Heart right ventricle (tissue), 16 donors: Measurements from ENCODE around the gene TMC8. TPM values are rescaled to one million over a fixed set of nuclear protein-coding genes. Genes with fewer than 3 reads are reported as not detected.

Experiments
- ATAC-seq, 8 donors: fragments of 200-7000 bp; cut with Tn5 transposase; one replicate each; pipeline ENCODE4 v1.9.1; 2020; ENCODE audit warnings: mild to moderate bottlenecking in 8 of 8, moderate library complexity in 8 of 8, moderate number of reproducible peaks in 1 of 8
- DNase-seq, 2 donors: peaks; one replicate each; pipeline ENCODE4 v3.0.0-alpha.2; 2020
- H3K27ac ChIP-seq, 10 donors: fragments of 200-600 bp; sonication (generic) in 2 of 10; one replicate each; pipeline versions ENCODE4 v1.5.0 to v1.8.0; 2020 to 2022; ENCODE audit warnings: mild to moderate bottlenecking in 3 of 10
- H3K27me3 ChIP-seq, 7 donors: fragments of 200-600 bp; one replicate each; pipeline ENCODE4 v1.8.0; 2021 to 2022; ENCODE audit warnings: mild to moderate bottlenecking in 2 of 7
- H3K36me3 ChIP-seq, 9 donors: fragments of 200-600 bp; sonication (generic) in 1 of 9; one replicate each; pipeline versions ENCODE4 v1.5.0 to v1.8.0; 2020 to 2022; ENCODE audit warnings: mild to moderate bottlenecking in 2 of 9
- H3K4me1 ChIP-seq, 9 donors: fragments of 200-600 bp; sonication (generic) in 1 of 9; one replicate each; pipeline versions ENCODE4 v1.5.0 to v1.8.0; 2020 to 2022; ENCODE audit warnings: mild to moderate bottlenecking in 4 of 9
- H3K4me3 ChIP-seq, 10 donors: fragments of 200-600 bp; sonication (generic) in 2 of 10; one replicate each; pipeline versions ENCODE4 v1.5.0 to v1.8.0; 2020 to 2022; ENCODE audit warnings: mild to moderate bottlenecking in 7 of 10, moderate library complexity in 2 of 10
- H3K9me3 ChIP-seq, 11 donors: fragments of 200-600 bp in 10 of 11; sonication (generic) in 2 of 11; one replicate each; pipeline versions ENCODE4 v1.5.0 to v1.8.0; 2013 to 2022; ENCODE audit warnings: mild to moderate bottlenecking in 2 of 11, control low read depth in 1 of 11, moderate library complexity in 1 of 11
- CTCF ChIP-seq, 9 donors: fragments of 200-600 bp; sonication (generic) in 2 of 9; IDR thresholded peaks; one replicate each; pipeline versions ENCODE4 v1.5.0 to v1.8.0; 2021 to 2022; ENCODE audit warnings: antibody characterized with exemption in 9 of 9, mild to moderate bottlenecking in 5 of 9, moderate library complexity in 1 of 9
- WGBS, 2 donors: extraction: QIAGEN DNeasy Blood & Tissue Kit; methylation state at CpG; one replicate each; pipeline ENCODE4 v1.1.7; 2013; ENCODE audit warnings: inconsistent platforms in 1 of 2; 5-methylcytosine and 5-hydroxymethylcytosine counted together
- intact Hi-C, 10 donors: fragments of 100-400 bp; cut with DNase I; formaldehyde crosslinking; loops; one replicate each; pipeline versions ENCODE4 v1.11.1 to v1.14.2; 2022
- polyA plus RNA-seq, 2 donors: library from polyadenylated mRNA; stranded (reverse); fragments of 200-250 nt; gene quantifications; one replicate each; pipeline ENCODE4 v1.2.3, GENCODE V29; 2013
- total RNA-seq, 10 donors: library from RNA; stranded (reverse); fragmentation: NEBNext Ultra II Directional in 3 of 10; extraction: Animal tissue kit (Norgen Biotek cat#: 25700) in 3 of 10; gene quantifications; one replicate each; pipeline versions ENCODE4 v1.2.1 to v1.2.4, GENCODE V29; 2021 to 2023
- donor health status: Arrhythmogenic right ventricular cardiomyopathy.
- donor health status: ischemic (EF 13 %, LVEDD 7.1; RV severe dilation, severe dysfunction).
- donor health status: healthy with polysubstance abuse.
- donor health status: DM: no; HTN: yes; CAD: no.
- donor health status: DM: no; HTN: no; CAD: no.
- donor health status: ischemic (EF 25% LVEDD 6.9; RV normal size, moderate dysfunction).
- donor health status: ischemic (EF 25% LVEDD 5.7; RV mildly dilated, moderate dysfunction).
- donor health status: healthy.
- donor health status: DM: yes; HTN: yes; CAD: no.
- donor health status: Ischemic cardiomyopathy.
- donor health status: ischemic (EF 35%, LVEDD 5.7; RV mildly dilated, moderate dysfunction).
- donor health status: nonischemic (EF 11% LVEDD 7.7; RV severe dilation, severe dysfunction).
- donor health status: DM: yes; HTN: yes; CAD: no.
- donor health status: PGD.
- donor health status: ischemic (EF 29% LVEDD 5.4; RV normal size, mild dysfunction).
- donor health status: nonischemic (EF 23%, LVEDD 6.1; RV moderate dilation, normal function).

TMC8 gene
- total and polyA plus RNA-seq, 12 donors, result 0.85 to 11.2 (median 2.1) TPM

- no peaks in the 10 kb centered on the region for H3K27me3 ChIP-seq
- no peak for ATAC-seq
- H3K27ac ChIP-seq, result no peak overlapping the region
- intact Hi-C loops, result no loop called here
- DNase-seq, result no peak
- peaks cover 3 to 47% (median 23%) of the 10 kb centered on the region in 9 donors for H3K4me1 ChIP-seq
- no peak for TF ChIP-seq CTCF (IDR thresholded peaks at IDR 0.05)
- H3K4me3 ChIP-seq, result no peak overlapping the region
- no peaks in the 10 kb centered on the region for H3K9me3 ChIP-seq
- 82 to 86% methylated on average over 10 of the region's 10 CpGs for WGBS, 2 donors
- peaks cover 0 to 16% (median 0%) of the 10 kb centered on the region in 9 donors for H3K36me3 ChIP-seq
Observed at GRCh38 chr17:78184351-78184750, 53.8 kb downstream of the TMC8 start.

GRCh38 chr17:78184868-78185267 is 54.3 kb downstream of the TMC8 start:
- H3K4me3 ChIP-seq, result no peak overlapping the region
- intact Hi-C loops, result loop anchor here in 2 of 10 donors (5.0 kb wide), 1 partner anchor 67 kb away; no protein-coding TSS in a partner anchor
- H3K27ac ChIP-seq, result no peak overlapping the region
- DNase-seq (no peak), ATAC-seq (no peak)
- H3K27me3 ChIP-seq, result no peaks in the 10 kb centered on the region
- H3K36me3 ChIP-seq, result peaks cover 0 to 11% (median 0%) of the 10 kb centered on the region in 9 donors
- TF ChIP-seq CTCF (IDR thresholded peaks at IDR 0.05), result no peak
- H3K4me1 ChIP-seq, result peaks cover 3 to 43% (median 23%) of the 10 kb centered on the region in 9 donors
- no peaks in the 10 kb centered on the region for H3K9me3 ChIP-seq
- 71 to 80% methylated on average over 9 of the region's 9 CpGs for WGBS, 2 donors

- ATAC-seq (peak; percentile 13 to 47 (median 34)), DNase-seq (peak in 1 of 2 donors; percentile 47)
- peak overlapping the region in 1 of 10 donors; percentile 33 for H3K27ac ChIP-seq
- H3K36me3 ChIP-seq, result peaks cover 0 to 13% (median 0%) of the 10 kb centered on the region in 9 donors
- 53 to 56% methylated on average over 9 to 10 of the region's 10 CpGs for WGBS, 2 donors
- intact Hi-C loops, result loop anchor here in 2 of 10 donors (5.0 kb wide), 1 partner anchor 66 kb away; no protein-coding TSS in a partner anchor
- H3K4me1 ChIP-seq, result peaks cover 3 to 36% (median 19%) of the 10 kb centered on the region in 9 donors
- H3K27me3 ChIP-seq, result no peaks in the 10 kb centered on the region
- no peak for TF ChIP-seq CTCF (IDR thresholded peaks at IDR 0.05)
- H3K9me3 ChIP-seq, result no peaks in the 10 kb centered on the region
- H3K4me3 ChIP-seq, result peak overlapping the region in 4 of 10 donors; percentile 47 to 62 (median 53)
Observed at GRCh38 chr17:78185981-78186691, 55.6 kb downstream of the TMC8 start.

- TF ChIP-seq CTCF (IDR thresholded peaks at IDR 0.05), result peak; percentile 61 to 91 (median 86)
- Histone ChIP-seq H3K4me3 (peak within 1 kb of the TSS; percentile 29 to 62 (median 53)), H3K27ac (peak within 1 kb of the TSS in 8 of 10 donors; percentile 7 to 84 (median 61)), H3K36me3 (peaks cover 0 to 21% (median 0%) of the 10 kb centered on the region in 9 donors), H3K9me3 (no peaks in the 10 kb centered on the region), H3K4me1 (peaks cover 3 to 36% (median 18%) of the 10 kb centered on the region in 9 donors), H3K27me3 (no peaks in the 10 kb centered on the region)
- peak; percentile 97 to 99 (median 98) for ATAC-seq
- DNase-seq, result peak; percentile 96 to 98
- intact Hi-C loops, result loop anchor here in 2 of 10 donors (5.0 kb wide), 1 partner anchor 65 kb away; no protein-coding TSS in a partner anchor
- WGBS, 2 donors, result 4% methylated on average over 57 of the region's 57 CpGs
Observed at GRCh38 chr17:78186692-78187595, 56.4 kb downstream of the TMC8 start, which contains the start of the genes AFMID and TK1. TSS of gene AFMID (plus strand) at chr17:78187362. CDS start at chr17:78187371, 9 bp downstream. TSS of gene TK1 (minus strand) at chr17:78187052. CDS start at chr17:78186994, 58 bp downstream.
